Psoas muscle (tissue), 8 donors: ENCODE measurements around the gene ARMH3. TPM values are rescaled to one million over a fixed set of nuclear protein-coding genes. Genes with fewer than 3 reads are reported as not detected.

Experiments used
- ATAC-seq, 4 donors: fragments of 200-7000 bp; cut with Tn5 transposase; one replicate each; pipeline ENCODE4 v1.9.1; 2020; ENCODE audit warnings: moderate library complexity in 3 of 4, mild to moderate bottlenecking in 2 of 4
- DNase-seq, 2 donors: peaks; one replicate each; pipeline ENCODE4 v3.0.0-alpha.2; 2020
- H3K27ac ChIP-seq: fragments of 200-600 bp; one replicate; pipeline ENCODE4 v1.8.0; 2022
- H3K27me3 ChIP-seq, 3 donors: fragments of 200-600 bp in 1 of 3; one replicate each; pipeline versions ENCODE4 v1.6.1 to v1.8.0; 2013 to 2022; ENCODE audit warnings: low read length in 2 of 3, mild to moderate bottlenecking in 2 of 3, moderate library complexity in 1 of 3; ENCODE audit not compliant: insufficient read depth in 3 of 3
- H3K36me3 ChIP-seq, 2 donors: fragments of 200-600 bp in 1 of 2; one replicate each; pipeline versions ENCODE4 v1.6.1 to v1.8.0; 2013 to 2022; ENCODE audit warnings: low read depth in 1 of 2, mild to moderate bottlenecking in 1 of 2, moderate library complexity in 1 of 2; ENCODE audit not compliant: insufficient read depth in 1 of 2
- H3K4me1 ChIP-seq: fragments of 200-600 bp; one replicate; pipeline ENCODE4 v1.8.0; 2022
- H3K4me3 ChIP-seq: fragments of 200-600 bp; one replicate; pipeline ENCODE4 v1.8.0; 2022; ENCODE audit warnings: mild to moderate bottlenecking
- H3K9me3 ChIP-seq: fragments of 200-600 bp; one replicate; pipeline ENCODE4 v1.8.0; 2022
- CTCF ChIP-seq: fragments of 200-600 bp; IDR thresholded peaks from one replicate; pipeline ENCODE4 v1.8.0; 2022; ENCODE audit warnings: antibody characterized with exemption
- WGBS, 3 donors: extraction: QIAGEN DNeasy Blood & Tissue Kit; methylation state at CpG; one replicate each; pipeline versions ENCODE4 v1.1.6 to v1.1.7; 2013; 5-methylcytosine and 5-hydroxymethylcytosine counted together
- intact Hi-C, 2 donors: fragments of 100-400 bp; cut with DNase I; formaldehyde crosslinking; loops; one replicate each; pipeline versions ENCODE4 v1.11.0 to v1.14.2; 2022
- polyA plus RNA-seq, 3 donors: library from polyadenylated mRNA; stranded (reverse); fragments of 200-250 nt; gene quantifications; one replicate each; pipeline ENCODE4 v1.2.3, GENCODE V29; 2013
- total RNA-seq, 4 donors: library from RNA; stranded (reverse); fragmentation: NEBNext Ultra II Directional in 2 of 4; extraction: Animal tissue kit (Norgen Biotek cat#: 25700) in 2 of 4; gene quantifications; one replicate each; pipeline versions ENCODE4 v1.2.1 to v1.2.4, GENCODE V29; 2021 to 2023
- donor health status: healthy with polysubstance abuse.
- donor health status: DM: no; HTN: no; CAD: no; lungs with moderate emphysema.
- donor health status: Bipolar disorder and iron deficiency.
- donor health status: healthy.
- donor health status: DM: yes; HTN: yes; CAD: no.
- donor health status: DM: no; HTN: no; CAD: no.
- donor health status: DM: no; HTN: no; CAD: no.
- donor health status: DM: yes; HTN: yes; CAD: no.

Gene ARMH3
- total and polyA plus RNA-seq, 7 donors = 14.1 to 38.7 (median 22.9) TPM

GRCh38 chr10:101841826-101842225, 214.1 kb downstream of the ARMH3 start:
- no peak for TF ChIP-seq CTCF
- intact Hi-C loops = loop anchor here (2.0 to 5.0 kb wide), 4 partner anchors 169 to 231 kb away; no protein-coding TSS in a partner anchor
- Histone ChIP-seq H3K9me3 (no peaks in the 10 kb centered on the region), H3K27me3 (no peaks in the 10 kb centered on the region), H3K27ac (no peak overlapping the region), H3K36me3 (peaks cover 0 to 15% of the 10 kb centered on the region in 2 donors), H3K4me1 (peaks cover 24% of the 10 kb centered on the region), H3K4me3 (no peak overlapping the region)
- DNase-seq = no peak
- ATAC-seq = no peak

DNA sequence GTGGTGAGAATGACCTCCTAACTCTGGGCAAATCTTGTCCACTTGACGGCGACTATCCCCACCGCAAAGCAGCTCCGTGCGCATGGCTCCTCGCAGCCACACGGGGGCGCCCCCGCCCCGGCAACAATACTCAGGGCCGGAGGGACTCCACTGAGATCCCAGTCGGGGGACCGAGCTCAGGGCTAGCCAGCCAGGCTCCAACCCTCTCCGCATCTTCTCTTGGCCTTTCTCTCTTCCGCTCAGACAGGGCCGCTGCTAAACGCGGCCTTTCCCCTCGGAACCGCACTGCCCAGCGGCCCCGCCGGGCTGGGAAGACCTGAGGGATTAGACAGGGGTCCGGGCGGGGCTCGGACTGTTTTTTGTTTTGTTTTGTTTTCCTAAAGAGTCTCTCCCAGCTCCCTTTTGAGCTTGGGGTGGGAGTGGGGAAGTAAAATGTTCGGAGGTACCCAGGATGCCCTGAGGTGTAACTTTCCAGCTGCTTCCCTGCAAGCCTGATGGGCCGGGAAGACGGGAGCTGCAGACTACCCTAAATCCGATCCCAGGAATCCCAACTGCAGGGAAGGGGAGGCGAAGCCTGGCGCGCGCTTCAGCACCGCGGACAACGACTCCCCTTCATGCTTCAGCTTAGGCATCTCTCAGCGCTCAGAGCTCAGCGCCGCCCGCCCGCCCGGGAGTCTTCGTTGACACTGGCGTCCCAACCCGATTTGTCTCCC, 215.1 kb downstream of the ARMH3 start:
- TF ChIP-seq CTCF = peak; percentile 86
- ATAC-seq = peak; percentile 86 to 92 (median 87)
- DNase-seq = peak; percentile 81 to 87
- Histone ChIP-seq H3K27ac (no peak overlapping the region), H3K4me3 (peak overlapping the region; percentile 53), H3K9me3 (no peaks in the 10 kb centered on the region), H3K4me1 (peaks cover 24% of the 10 kb centered on the region), H3K36me3 (peaks cover 0 to 9% of the 10 kb centered on the region in 2 donors), H3K27me3 (no peaks in the 10 kb centered on the region)
- intact Hi-C loops = loop anchor here (2.0 to 5.0 kb wide), 3 partner anchors 170 to 231 kb away; no protein-coding TSS in a partner anchor
- WGBS, 3 donors = 1 to 2% (median 1%) methylated on average over 46 of the region's 46 CpGs

DNA sequence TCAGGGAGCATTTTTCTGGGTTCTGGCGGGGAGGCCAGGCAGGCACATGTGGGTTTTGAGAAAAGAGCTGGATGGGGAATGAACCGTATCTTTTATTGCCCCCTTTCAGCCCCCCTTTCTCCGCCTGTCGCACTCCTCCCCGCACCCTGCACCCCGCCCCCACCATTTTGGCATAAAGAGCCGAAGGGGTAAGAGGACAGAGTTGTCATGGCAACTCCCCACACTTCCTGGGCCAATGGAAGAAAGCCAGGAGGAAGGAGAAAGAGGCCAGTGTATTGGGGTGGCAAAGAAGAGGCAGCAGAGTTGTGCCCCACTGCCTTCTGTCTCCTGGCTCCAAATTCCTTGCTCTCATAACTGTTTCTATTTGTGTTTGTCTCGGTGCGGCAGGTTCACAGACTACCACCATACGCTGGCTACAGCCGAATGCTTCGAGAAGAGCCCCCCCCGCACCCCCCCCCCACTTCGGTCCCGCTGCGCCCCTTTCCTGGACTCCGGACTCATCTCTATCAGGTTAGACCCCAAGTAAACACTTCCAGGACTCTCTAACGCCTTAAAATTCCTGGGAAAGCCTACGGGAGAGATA, 215.8 kb downstream of the ARMH3 start:
- Histone ChIP-seq H3K9me3 (no peaks in the 10 kb centered on the region), H3K36me3 (peaks cover 0 to 2% of the 10 kb centered on the region in 2 donors), H3K27me3 (no peaks in the 10 kb centered on the region), H3K4me1 (peaks cover 24% of the 10 kb centered on the region), H3K4me3 (peak overlapping the region; percentile 53), H3K27ac (no peak overlapping the region)
- WGBS, 3 donors = 3 to 9% (median 4%) methylated on average over 16 to 19 of the region's 19 CpGs
- no peak for TF ChIP-seq CTCF
- intact Hi-C loops = loop anchor here (2.0 to 5.0 kb wide), 3 partner anchors 171 to 232 kb away; no protein-coding TSS in a partner anchor
- DNase-seq (no peak), ATAC-seq (no peak)

- H3K9me3 ChIP-seq = no peaks in the 10 kb centered on the region
- 20 to 24% (median 21%) methylated on average over 25 to 36 of the region's 36 CpGs for WGBS, 3 donors
- H3K36me3 ChIP-seq = no peaks in the 10 kb centered on the region
- DNase-seq = peak in 1 of 2 donors; percentile 44
- intact Hi-C loops = loop anchor here (2.0 to 5.0 kb wide), 3 partner anchors 171 to 233 kb away; no protein-coding TSS in a partner anchor
- peak overlapping the region; percentile 39 for H3K4me3 ChIP-seq
- peak overlapping the region; percentile 10 for H3K27ac ChIP-seq
- H3K27me3 ChIP-seq = no peaks in the 10 kb centered on the region
- peaks cover 24% of the 10 kb centered on the region for H3K4me1 ChIP-seq
- ATAC-seq = peak in 2 of 4 donors; percentile 26 to 32
- TF ChIP-seq CTCF = no peak
These were observed 216.4 kb downstream of the ARMH3 start for GRCh38 chr10:101839416-101840063.
